Epithelial cell of proximal tubule (primary cell): ENCODE results near the gene HDAC4. TPM values are rescaled to one million over a fixed set of nuclear protein-coding genes. Genes with fewer than 3 reads are reported as not detected.

ENCODE experiments used
- DNase-seq: peaks from one replicate; pipeline ENCODE4 v3.0.0-alpha.2; 2011; ENCODE audit warnings: low read depth
- H3K4me3 ChIP-seq: 2 replicates; pipeline ENCODE4 v1.5.1; 2011; ENCODE audit warnings: low read depth, mild to moderate bottlenecking, low read length
- CTCF ChIP-seq: conservative IDR thresholded peaks from 2 replicates; pipeline ENCODE4 v1.5.1; 2012; ENCODE audit warnings: low read depth, mild to moderate bottlenecking, low read length
- total RNA-seq: library from RNA; depleted of rRNA; stranded (reverse); fragments of >200 nt; gene quantifications from 2 replicates; pipeline ENCODE4 v1.2.3, GENCODE V29; 2015

The HDAC4 gene
- total RNA-seq, 1 donor from 2014 or later = 23.2 TPM

- no peak overlapping the region for H3K4me3 ChIP-seq
- TF ChIP-seq CTCF = no peak
- no peak for DNase-seq
Measured at GRCh38 chr2:239346676-239347075, 54.1 kb downstream of the HDAC4 start.

- no peak for DNase-seq
- TF ChIP-seq CTCF = no peak
- no peak overlapping the region for H3K4me3 ChIP-seq
Measured at GRCh38 chr2:239345251-239345650, 55.6 kb downstream of the HDAC4 start.

DNA sequence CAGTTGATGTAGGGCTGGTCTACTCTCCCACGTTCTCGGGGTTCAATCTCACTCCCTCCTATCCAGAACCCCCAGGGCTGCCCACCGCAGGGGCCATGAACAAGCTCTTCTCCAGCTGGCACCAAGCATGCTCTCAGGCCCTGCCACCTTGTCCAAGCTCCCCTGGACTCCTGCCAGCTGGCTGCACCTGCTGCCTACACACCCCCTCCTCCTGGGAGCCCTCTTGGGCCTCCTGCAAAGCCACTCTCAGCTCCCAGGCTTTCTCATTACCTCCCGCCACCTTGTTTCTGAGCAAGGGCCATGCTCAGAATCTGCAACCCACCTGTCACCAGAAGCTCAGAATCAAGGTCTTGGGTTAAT is 56.0 kb downstream of the HDAC4 start:
- TF ChIP-seq CTCF = no peak
- no peak for DNase-seq
- no peak overlapping the region for H3K4me3 ChIP-seq

DNA sequence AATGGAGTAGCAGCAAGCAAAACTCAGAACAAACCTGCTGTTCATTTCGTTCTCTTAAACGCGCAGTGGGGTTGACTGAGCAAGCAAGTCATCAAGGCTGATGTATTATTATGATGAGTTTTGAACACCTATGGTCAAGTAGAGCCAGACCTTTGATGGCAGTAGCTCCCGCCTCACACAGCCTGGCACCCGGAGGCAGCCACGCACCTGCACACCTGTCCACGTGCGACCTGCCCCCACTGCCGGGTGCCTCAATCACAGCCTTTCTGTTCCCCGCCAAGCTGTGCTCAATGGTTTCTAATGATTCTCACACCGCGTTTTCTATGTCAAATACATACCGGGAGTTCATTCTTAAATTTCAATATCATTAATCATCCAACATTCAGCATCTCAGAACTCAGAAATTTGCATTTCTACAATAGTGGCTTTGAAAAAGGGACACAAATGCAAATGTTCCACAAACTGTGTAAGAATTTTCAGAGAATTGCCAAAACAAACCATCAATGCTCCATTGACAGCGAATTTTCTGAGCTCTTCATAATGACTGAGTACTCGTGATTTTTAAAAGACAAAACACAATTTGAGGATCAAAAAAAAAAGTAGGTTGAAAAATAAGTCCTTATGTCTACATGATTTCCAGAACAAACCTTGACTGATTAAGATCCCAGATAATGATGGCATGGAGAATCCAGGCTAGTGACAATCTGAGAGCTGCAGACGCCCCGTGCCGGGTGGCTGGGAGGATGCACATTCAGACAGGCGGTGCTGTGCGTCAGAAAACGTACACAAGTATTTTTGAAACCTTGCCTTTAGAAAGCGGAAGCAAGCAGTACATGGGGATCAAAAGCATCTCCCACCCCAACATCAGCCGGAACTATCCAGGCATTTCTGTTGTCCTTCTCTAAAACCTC is 56.6 kb downstream of the HDAC4 start:
- DNase-seq = no peak
- no peak for TF ChIP-seq CTCF
- H3K4me3 ChIP-seq = no peak overlapping the region

DNA sequence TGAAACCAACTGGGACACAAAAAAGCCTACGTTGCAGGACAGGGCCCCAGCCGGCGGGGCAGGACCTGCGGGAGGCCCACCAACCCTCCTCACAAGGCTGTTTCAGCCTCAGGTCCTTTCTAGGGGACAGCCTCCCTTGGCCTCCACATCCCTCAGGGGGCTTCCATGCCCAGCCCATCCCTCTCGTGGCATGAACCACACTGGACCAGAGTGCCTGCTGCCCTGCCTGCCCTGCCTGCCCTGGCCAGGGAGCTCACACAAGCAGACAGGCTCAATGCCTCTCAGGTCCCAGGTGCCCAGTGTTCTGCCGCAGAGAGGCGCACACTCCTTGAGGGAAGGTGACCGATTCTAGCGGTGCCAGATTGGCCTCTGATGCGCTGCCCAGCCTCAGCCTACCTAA is 57.4 kb downstream of the HDAC4 start:
- no peak for DNase-seq

DNA sequence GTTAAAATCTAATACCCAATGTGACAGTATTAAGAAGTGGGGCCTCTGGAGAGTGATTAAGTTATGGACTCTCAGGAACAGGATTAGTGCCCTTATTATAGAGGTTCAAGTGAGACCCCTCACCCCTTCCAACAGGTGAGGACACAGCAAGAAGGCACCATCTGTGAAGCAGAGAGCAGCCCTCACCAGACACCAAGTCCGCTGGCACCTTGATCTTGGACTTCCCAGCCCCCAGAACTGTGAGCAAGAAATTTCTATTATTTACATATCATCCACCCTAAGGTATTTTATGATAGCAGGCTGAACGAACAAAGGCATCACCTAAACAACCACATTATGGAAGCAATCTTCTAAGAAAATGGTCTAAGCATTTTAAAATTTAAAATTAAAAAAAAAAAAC is 59.0 kb downstream of the HDAC4 start:
- no peak for DNase-seq

More for the DNA sequence above, 57.4 kb downstream of the HDAC4 start:
- H3K4me3 ChIP-seq = no peak overlapping the region
- no peak for TF ChIP-seq CTCF

More for the DNA sequence above, 59.0 kb downstream of the HDAC4 start:
- no peak for TF ChIP-seq CTCF
- no peak overlapping the region for H3K4me3 ChIP-seq
